Uterus (tissue), 2 donors: ENCODE data around the gene VAV3.
"Not testable (repeated sequence)": the region's sequence is repeated elsewhere in the genome, so short reads cannot be mapped to it uniquely, and the experiment has no call there.

Experiments
- POLR2A ChIP-seq, 2 donors: fragments of 450-650 bp; IDR thresholded peaks; one replicate each; pipeline ENCODE4 v1.6.1; 2016; ENCODE audit warnings: antibody characterized with exemption in 2 of 2, mild to moderate bottlenecking in 1 of 2, moderate library complexity in 1 of 2
- TF ChIP-seq, protein P1 (sequence below), 4 experiments: fragments of 200-600 bp in 2 of 4; fragments of 450-650 bp in 2 of 4; sonication (generic) in 2 of 4; IDR thresholded peaks; one replicate each; pipeline ENCODE4 v1.5.1; 2016 to 2019; ENCODE audit warnings: antibody characterized with exemption in 4 of 4, mild to moderate bottlenecking in 2 of 4, moderate library complexity in 1 of 4

DNA sequence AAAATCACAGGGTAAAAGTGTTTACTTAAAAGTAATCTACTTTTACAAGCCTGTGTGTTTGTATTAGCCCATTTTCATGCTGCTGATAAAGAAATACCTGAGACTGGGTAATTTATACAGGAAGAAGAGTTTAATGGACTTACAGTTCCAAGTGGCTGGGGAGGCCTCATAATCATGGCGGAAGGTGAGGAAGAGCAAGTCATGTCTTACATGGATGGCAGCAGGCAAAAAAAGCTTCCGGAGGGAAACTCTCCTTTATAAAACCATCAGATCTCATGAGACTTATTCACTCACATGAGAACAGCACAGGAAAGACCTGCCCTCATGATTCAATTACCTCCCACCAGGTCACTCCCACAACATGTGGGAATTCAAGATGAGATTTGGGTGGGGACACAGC is 71.6 kb downstream of the VAV3 start:
- TF ChIP-seq, protein P1, sequence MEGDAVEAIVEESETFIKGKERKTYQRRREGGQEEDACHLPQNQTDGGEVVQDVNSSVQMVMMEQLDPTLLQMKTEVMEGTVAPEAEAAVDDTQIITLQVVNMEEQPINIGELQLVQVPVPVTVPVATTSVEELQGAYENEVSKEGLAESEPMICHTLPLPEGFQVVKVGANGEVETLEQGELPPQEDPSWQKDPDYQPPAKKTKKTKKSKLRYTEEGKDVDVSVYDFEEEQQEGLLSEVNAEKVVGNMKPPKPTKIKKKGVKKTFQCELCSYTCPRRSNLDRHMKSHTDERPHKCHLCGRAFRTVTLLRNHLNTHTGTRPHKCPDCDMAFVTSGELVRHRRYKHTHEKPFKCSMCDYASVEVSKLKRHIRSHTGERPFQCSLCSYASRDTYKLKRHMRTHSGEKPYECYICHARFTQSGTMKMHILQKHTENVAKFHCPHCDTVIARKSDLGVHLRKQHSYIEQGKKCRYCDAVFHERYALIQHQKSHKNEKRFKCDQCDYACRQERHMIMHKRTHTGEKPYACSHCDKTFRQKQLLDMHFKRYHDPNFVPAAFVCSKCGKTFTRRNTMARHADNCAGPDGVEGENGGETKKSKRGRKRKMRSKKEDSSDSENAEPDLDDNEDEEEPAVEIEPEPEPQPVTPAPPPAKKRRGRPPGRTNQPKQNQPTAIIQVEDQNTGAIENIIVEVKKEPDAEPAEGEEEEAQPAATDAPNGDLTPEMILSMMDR (IDR thresholded peaks at IDR 0.05): not testable (repeated sequence)
- TF ChIP-seq POLR2A (IDR thresholded peaks at IDR 0.05): not testable (repeated sequence)
